ENCODE data around the gene CSTF1.
"Not testable (repeated sequence)": the region's sequence is repeated elsewhere in the genome, so short reads cannot be mapped to it uniquely, and the experiment has no call there.

The CSTF1 gene

DNA sequence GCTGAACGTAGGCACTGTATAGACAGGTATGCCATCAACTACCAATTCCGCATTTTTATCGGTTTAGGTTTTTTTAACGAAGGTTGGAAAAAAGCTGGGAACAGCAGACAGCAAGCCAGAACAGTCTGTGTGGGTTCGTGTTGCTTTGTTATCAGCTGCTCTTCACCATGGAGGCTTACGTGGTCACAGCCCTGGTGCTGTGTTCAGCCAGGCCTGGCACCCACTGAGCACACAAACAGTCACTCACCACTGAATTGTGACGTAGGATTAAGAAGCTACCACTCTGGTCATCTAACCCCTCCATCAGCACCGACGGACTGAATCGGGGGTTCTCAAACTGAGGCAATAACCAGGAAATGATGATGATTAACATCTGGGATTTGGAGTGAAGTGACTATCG is 20.5 kb upstream of the CSTF1 start:
- no peak for DNase-seq

DNA sequence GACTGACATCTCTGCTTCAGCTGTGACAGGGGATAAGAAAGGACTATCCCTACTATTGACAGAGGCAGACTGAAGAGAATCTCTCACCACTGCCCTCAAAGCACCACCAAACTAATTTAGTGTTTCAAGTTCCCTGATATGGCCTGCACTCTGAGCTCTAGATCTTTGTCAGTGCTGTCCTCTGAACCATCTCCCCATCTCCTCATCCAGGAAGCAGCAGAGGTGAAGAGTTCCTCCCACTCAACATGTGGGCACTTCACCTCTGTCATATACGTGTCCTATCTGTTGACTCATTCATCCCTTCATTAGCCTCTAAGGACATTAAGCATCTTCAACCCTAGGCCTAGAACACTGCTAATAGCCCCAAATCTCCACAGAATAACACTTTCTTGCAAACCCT is 19.6 kb upstream of the CSTF1 start:
- no peak for DNase-seq

DNA sequence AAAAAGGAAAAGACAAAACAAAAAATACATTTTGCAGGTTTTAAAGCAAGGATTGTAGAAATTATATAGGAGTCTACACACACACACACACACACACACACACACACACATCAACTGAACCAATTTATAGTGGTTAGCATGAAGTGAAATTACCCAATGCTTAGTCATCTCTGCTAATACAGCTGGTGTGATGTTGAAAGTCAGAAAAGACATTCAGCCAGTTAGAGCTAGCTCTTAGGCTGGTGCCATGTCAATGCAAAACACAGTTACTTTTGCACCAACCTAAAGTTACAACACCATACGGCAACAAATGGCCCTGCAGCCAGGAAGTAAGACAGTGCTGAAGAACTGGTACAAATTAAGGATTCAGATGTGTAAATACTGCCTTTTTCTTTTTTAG is 18.5 kb upstream of the CSTF1 start:
- DNase-seq, result peak; percentile 58

DNA sequence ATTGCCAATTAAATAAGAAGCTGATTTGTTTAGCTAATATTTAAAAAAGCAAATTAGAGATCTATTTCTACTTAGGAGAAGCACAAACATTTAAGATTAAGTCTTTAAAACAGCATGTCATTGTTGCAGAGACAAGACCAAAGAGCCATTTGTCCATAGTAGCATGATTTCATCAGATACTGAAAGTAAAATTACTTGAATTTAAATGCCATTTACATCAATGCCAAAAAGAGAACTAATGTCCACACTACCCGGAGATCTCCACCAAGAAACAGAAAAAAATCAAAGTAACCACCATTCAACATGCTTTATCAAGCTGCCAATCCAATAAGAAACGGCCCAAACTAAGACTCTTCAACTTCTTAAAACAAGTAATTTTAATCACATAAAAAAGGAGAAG is 16.1 kb upstream of the CSTF1 start:
- no peak for DNase-seq

DNA sequence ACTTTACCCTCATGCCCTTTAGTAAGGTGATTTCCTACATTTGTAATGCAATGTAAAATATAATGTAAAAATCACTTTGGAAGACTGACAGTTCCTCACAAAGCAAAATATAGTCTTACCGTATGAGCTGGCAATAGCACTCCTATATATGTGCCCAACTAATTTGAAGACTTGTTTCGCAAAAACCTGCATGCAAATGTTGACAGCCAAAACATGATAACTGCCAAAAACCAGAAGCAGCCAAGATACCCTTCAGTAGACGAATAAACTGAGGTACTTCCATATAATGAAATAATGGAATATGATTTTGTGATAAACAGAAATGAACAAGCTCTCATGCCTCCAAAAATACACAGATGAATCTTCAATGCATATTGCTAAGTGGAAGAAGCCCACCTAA is 14.1 kb upstream of the CSTF1 start:
- no peak for DNase-seq

DNA sequence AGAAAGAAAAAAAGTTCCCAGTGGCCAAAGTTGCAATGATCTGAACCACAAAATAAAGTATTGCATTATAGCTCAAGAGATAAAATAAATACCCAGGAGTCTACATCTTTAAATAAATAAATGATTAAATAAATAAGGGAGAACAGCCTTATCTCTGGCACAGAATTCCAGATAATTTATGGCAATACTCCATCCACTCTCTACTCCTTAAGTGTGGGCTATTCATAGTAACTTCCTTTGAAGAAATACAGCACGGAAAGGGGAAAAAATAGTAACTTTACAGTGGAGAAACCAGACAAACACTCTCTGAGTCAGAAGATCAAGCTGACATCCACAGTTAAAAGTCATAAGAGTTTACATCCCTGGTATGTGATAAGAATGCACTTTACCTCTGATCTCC is 12.1 kb upstream of the CSTF1 start:
- DNase-seq, result no peak

DNA sequence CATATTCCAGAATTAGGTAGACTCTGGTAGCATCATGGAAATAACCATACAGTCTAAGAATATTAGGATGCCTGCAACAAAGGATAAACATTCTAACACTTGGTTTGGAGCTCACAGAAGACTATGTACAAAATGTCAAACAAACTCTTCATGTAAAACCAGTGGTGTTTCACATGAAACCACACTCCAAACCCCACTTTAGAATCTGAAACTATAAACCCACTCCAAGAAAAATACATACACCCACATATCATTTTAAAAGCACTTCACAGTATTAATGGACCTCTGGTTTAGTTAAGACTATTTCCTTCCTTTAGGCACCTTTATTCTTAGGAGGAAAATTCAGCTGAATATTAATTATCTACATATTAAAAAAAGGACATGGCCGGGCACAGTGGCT is 10.9 kb upstream of the CSTF1 start:
- DNase-seq, result no peak

DNA sequence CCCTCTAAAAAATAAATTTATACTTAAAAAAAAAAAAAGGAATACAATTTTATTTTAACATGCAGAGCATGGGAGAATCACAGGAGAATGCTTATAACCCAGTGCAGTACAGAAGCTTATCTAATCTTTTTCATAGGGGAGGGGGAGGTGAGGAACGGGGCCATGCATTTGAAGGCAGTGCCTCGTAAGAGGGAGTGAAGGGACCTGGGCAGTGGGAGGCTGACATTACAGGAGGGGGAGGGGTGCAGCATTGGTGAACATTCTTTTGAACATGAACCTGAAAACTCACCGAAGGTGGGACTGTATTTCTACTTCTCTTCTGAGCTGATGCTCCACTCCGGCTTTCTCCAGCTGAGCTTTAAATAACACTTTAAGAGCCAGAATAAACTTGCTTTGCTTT is 9.7 kb upstream of the CSTF1 start:
- no peak for DNase-seq

DNA sequence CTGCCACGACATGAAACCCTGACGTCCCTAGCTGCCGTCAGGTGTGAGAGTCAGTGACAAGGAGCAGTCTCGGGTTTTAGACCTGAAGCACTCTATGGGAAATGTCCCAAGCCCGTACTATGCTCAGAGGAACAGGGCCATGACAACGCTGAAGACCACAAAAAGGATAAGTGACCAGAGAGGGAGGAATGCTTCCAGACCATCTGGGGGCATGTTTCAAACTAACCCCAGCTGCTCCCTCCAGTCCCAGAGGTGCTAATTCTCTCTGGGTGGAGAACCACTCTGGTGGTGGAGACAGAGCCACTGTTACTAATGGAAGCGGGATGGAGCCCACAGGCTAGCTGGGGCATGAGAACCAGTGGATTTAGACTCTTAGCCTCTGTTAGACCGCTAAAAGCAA is 9.1 kb upstream of the CSTF1 start:
- DNase-seq, result no peak

DNA sequence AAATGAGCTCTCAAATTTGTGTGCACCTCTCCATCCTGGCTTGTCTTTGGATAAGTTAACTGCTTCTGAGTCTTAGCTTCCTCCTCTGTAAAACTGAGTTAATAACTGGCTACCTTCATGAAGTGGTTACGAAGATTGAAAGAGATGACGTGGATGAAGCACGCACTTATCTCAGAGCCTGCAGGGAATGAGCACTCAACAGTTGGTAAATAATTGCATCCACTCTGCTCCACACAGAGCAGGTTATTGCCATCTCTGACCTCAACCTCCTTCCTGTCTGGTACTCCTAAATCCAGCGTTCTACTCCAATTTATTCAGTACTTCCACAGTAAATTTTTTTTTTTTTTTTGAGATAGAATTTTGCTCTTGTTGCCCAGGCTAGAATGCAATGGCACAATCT is 7.3 kb upstream of the CSTF1 start:
- DNase-seq, result no peak

DNA sequence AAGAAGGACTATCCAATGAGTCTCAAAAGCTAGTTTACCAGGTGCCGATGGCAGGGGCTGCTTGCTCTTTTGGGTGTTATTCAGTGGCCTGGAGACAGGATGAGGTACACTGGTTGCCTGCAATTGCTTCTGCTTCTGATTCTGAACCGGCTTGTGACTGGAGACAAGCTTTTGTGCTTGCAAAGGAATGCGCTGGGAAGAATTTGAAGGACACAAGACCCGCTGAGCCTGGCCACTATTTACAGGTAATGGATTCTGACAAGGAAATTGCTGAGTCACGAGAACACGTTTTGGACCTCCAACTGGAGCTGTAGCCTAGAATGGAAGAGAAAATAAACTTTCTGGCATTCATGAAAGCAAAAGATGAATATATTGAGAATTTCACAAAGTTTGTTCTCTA is 6.2 kb upstream of the CSTF1 start:
- no peak for DNase-seq

DNA sequence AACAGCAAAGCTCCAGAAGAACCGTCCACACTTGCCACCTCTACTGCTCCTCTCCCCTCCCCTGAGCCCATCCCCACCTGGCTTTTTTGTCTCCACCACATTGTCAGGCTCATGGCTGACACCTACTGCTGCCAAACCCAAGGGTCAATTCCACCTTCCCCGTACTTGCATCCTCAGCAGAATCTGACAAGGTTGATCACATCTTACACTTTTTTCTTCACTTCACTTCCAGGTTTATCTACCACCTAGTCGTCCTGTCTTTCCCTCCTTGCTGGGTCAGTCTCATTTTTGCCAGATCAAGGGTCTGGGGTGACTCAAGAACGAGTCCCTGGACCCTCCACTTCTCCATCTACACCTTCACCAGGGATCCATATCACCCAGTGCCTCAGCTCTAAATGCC is 3.6 kb upstream of the CSTF1 start:
- DNase-seq, result no peak

DNA sequence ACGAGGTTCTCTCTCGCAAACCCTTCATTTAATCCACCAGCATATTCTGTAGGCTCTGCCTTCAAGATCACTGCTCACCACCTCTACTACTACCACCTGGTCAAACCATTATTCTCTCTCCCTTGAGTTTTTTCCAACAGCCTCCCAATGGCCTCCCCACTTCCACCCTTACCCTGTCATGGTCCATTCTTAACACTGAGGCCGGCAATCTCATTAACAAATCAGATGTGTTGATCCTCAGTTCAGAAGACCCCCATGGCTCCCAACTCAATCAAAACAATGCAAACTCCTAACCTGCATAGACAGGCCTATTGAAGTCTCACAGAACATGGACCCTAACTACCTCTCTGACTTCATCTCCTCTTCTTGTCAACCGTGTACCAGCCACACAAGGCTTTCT is 2.6 kb upstream of the CSTF1 start:
- no peak for DNase-seq

DNA sequence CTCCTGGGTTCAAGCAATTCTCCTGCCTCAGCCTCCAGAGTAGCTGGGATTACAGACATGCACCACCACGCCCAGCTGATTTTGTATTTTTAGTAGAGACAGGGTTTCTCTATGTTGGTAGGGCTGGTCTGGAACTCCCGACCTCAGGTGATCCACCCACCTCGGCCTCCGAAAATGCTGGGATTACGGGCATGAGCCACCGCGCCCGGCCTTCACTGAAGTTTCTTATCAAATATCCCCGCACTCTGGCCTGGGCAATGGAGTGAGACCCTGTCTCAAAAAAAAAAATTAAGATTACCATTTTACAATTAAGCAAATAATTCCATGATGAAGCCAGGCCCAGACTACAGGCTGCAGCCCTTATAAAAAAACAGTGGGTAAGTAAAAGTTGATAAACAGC is 2.0 kb upstream of the CSTF1 start:
- not testable (repeated sequence) for DNase-seq

DNA sequence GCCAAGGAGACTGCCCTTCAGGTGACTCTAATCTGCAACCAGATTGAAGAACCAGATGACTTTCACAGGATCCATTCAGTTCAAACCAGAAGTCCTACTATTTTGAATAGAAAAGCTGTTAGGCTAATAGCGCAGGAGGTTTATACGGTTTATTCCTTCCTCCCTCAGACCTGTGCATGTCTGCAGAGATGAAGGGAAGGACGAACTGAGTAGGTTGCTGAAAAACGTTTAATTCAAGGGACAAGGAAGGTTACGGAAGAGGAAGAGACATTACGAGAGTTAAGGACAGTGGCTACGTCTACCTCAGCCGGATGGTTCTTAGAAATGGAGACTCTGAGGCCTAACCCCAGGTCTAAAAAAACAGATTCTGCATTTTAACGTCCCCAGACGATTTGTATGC is 1.4 kb upstream of the CSTF1 start:
- DNase-seq, result no peak

DNA sequence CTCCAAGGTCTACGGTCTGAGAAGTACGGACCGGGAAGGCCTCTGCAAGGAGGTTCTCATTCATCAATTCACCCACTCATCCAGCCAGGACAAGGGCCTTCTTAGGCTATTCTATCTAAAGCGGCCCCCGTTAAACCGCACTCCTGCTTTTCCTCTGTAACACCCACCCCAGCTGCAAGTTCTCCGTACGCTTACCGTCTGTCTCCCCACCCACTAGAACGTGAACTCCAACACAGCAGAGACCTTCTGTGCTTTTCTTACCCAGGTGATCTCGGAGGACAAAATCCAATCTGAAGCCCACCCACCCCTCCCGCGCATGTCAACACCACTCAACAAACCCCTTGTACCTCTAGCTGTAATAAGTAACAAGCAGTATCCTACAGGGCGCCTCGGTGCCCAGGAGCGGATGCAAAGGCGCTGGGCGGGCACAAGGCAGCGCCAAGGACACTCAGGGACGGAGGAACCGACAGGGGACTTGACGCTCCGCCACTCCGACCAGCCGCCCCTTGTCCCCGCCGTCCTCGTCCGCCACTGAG is 781 bp upstream of the CSTF1 start:
- DNase-seq, result peak; percentile 57

DNA sequence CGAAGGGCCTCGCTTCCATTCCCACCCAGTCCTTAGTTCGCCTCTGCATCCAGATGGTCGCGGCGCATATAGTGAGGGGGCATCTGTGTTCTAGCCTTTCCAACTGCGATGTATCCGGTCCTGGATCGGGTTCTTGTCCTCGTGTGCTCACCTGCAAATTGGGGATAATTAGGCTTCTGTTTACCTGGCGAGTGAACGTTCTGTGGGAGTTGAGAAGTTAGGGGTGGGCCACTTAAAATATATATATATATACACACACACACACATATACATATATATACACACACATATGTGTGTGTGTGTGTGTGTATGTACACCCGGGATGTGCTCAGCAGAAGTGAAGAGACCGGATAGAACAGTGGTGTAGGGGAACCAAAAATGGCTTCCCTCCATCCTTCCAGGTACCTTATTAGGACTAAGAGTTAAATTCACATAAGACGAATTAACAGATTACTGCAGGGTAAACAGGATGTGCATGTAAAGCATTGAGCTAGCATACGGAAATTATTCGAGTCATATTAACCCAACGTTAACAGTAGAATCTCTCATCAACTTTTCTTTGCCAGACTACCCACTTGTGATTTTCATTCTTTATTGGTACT is 537 bp downstream of the CSTF1 start:
- DNase-seq, result peak; percentile 53

DNA sequence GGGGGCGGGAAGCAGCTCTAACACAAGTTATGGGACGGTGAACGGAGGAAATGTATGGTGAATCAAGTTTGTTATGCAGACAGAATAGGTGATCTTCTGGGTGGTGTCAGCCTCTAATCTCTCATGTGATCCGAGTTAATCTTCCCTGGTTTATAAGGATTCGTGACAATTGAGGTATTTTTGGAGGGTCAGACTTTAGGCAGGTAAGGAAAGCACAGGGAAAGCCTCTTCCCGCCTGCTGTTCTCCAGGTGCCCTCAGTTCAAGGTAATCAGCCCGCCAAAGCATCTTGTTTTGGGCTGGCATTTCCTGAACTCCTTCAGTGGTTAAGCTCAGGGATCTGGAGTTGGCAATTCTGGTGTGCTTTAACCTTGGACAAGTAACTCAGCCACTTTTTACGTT is 1.2 kb downstream of the CSTF1 start:
- no peak for DNase-seq

DNA sequence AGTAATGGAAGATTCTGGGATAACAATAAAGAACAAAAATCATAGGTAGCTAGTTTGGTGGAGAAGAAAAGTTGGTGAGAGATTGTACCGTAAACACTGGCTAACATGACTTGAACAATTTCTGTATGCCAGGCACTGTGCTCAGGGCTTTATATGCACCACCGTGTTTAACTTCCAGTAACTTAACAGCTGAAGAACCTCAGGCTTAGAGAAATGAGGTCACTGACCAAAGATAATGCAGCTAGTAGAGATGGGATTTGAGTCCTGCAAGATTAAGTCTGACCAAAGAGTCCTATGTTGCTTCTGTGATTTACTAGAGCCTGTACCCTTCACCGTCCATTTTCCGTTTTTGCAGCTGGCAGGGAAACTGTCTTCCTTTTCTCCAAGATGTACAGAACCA is 2.7 kb downstream of the CSTF1 start:
- DNase-seq, result no peak

DNA sequence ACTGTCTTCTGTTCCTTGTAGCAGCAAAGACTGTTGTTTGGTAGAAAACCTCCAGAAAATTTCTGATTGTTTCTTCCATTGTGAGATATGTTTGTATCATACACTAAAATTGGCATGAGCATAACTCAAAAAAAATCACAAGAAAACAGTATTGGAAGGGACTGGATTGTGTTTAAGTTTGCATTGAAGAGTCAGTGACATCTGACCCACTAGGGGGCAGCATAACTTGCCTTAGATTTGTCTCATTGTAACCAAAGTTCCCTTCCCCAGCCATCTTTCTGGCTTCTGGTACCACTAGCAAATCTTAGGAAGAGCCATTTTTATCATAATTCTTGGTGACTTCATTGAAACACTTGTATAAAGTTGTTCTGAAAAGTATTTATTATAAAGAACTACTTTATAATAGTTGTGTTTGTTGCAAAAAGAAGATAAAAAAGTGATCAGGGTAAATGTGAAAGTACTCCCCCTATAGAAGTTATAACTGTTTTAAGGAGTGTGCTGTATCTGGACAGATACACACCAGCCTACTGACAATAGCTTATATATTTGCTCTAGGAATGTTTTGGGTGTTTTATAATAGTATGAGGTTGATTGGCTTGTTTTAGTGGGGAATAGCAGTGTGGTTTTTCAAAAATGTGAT is 7.7 kb downstream of the CSTF1 start:
- peak; percentile 71 for DNase-seq

DNA sequence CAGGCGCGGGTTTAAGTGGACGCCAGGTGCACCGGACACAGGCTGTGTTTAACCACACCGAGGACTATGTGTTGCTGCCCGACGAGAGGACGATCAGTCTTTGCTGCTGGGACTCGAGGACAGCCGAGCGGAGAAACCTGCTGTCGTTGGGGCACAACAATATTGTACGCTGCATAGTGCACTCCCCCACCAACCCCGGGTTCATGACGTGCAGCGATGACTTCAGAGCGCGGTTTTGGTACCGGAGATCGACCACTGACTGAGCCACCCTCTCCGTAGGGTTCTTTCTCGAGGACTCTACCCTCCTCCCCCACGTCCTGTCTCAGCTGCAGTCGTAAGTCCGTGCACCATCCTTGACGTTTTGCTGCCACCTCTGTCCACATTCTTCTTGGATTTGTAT is 11.0 kb downstream of the CSTF1 start:
- no peak for DNase-seq

DNA sequence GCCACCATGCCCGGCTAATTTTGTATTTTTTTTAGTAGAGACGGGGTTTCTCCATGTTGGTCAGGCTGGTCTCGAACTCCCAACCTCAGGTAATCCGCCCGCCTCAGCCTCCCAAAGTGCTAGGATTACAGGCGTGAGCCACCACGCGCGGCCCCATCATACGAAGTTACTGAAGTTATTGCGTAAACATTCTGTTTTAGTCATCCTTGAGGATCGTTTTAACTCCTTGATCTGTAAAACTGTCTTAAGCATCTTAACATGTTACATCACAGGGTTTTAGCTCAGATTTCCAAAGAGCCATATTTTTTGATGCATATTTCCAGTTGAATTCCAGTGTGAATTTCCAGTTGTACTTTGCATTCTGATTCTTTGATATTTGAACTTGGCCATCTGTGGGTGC is 12.9 kb downstream of the CSTF1 start:
- not testable (repeated sequence) for DNase-seq

DNA sequence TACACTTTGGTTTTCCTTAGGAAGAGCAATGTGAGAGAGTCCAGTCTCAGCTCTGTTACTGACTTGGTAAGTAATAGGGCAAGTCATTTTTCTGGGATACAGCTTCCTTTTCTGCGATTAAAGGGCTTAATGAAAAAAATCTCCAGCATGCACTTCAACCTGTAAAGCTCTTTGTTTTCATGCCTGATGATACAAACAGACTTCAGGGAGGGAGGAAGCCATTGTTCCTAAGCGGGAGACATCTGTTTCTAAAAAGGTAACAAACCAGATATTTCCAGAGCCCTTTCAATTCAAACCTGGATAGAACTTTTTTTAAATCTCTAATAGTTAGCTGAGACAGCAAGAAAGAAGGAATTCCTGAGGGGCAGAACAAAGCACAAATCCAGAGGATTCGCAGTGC is 14.5 kb downstream of the CSTF1 start:
- DNase-seq, result no peak

DNA sequence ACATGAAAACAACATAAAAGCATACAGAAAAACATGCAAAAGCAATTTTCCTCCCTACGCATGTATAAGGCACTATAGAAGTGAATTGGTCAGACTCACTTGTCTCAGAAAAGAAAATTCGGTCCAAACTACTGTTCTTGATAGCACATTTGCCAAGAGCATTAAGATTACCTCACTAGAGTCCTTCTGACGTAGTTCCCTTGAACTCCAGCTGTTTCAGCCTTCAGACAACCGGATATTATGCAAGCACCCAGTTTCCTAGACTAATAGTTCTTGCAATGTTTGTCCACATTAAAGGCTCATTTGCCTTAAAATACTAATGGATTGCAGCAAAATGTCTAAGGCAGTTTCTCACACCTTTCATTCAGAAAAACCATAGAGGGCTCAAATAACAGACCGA is 17.1 kb downstream of the CSTF1 start:
- no peak for DNase-seq

DNA sequence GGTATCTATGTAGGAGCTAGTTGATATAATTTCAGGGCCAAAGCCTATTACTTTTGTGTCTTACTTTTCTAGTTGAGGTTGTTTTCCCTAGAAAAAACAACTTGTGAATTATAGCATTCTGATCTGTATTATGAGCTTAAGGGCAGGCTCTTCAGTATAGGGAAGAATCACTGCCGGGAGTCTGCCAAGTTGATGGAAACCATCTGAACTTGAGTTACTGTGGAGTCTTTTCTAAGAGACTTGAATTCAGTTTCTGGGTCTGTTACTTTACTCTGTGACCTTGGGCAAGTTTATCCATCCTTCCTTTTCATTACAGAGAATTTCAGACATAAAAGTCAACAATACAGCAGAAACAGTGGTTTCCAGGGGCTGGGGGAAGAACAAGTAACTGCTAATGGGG is 17.5 kb downstream of the CSTF1 start:
- DNase-seq, result no peak

Measured in DMS53 (cell line).